Subcutaneous abdominal adipose tissue (tissue), 5 donors: ENCODE measurements around the gene PCCA.

Experiments
- H3K27ac ChIP-seq: one replicate; pipeline ENCODE4 v1.7.0; 2013; ENCODE audit warnings: low read depth, mild to moderate bottlenecking, inconsistent platforms, low read length, moderate library complexity
- H3K27me3 ChIP-seq, 5 donors: one replicate each; pipeline ENCODE4 v1.7.0; 2013; ENCODE audit warnings: low read length in 5 of 5, inconsistent platforms in 1 of 5; ENCODE audit not compliant: control insufficient read depth in 5 of 5, insufficient read depth in 4 of 5
- H3K36me3 ChIP-seq, 5 donors: one replicate each; pipeline ENCODE4 v1.7.0; 2013; ENCODE audit warnings: low read length in 5 of 5; ENCODE audit not compliant: control insufficient read depth in 5 of 5, insufficient read depth in 5 of 5
- H3K4me1 ChIP-seq, 5 donors: one replicate each; pipeline ENCODE4 v1.7.0; 2013; ENCODE audit warnings: low read length in 5 of 5, mild to moderate bottlenecking in 3 of 5, moderate library complexity in 1 of 5; ENCODE audit not compliant: control insufficient read depth in 5 of 5, insufficient read depth in 5 of 5
- H3K4me3 ChIP-seq, 5 donors: one replicate each; pipeline ENCODE4 v1.7.0; 2013; ENCODE audit warnings: low read length in 5 of 5, low read depth in 1 of 5
- H3K9ac ChIP-seq, 5 donors: one replicate each; pipeline ENCODE4 v1.7.0; 2013; ENCODE audit warnings: low read length in 5 of 5, mild to moderate bottlenecking in 4 of 5, moderate library complexity in 3 of 5
- H3K9me3 ChIP-seq, 5 donors: one replicate each; pipeline ENCODE4 v1.7.0; 2013; ENCODE audit warnings: low read length in 5 of 5; ENCODE audit not compliant: control insufficient read depth in 5 of 5
- donor health status: healthy.
- donor health status: healthy.
- donor health status: healthy.
- donor health status: healthy.
- donor health status: healthy.

Gene PCCA

DNA sequence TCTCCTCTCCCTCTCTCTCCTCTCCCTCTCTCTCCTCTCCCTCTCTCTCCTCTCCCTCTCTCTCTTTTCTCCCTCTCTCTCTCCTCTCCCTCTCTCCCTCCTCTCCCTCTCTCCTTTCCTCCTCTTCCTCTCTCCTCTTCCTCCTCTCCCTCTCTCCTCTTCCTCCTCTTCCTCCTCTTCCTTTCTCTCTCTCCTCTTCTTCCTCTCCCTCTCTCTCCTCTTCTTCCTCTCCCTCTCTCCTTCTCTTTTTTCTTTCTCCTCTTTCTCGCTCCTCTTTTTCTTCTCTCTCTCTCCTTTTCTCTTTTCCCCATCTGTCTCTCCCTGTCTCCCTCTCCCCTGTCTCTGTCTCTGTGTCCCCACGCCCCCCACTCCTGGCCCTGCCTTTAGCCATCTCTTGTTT is 363.0 kb downstream of the PCCA start:
- no peaks in the 10 kb centered on the region for H3K4me1 ChIP-seq
- no peaks in the 10 kb centered on the region for H3K9me3 ChIP-seq
- H3K36me3 ChIP-seq: peaks cover 0 to 9% (median 0%) of the 10 kb centered on the region in 5 donors
- H3K4me3 ChIP-seq: no peak overlapping the region
- no peak overlapping the region for H3K9ac ChIP-seq
- H3K27ac ChIP-seq: no peak overlapping the region
- no peaks in the 10 kb centered on the region for H3K27me3 ChIP-seq

DNA sequence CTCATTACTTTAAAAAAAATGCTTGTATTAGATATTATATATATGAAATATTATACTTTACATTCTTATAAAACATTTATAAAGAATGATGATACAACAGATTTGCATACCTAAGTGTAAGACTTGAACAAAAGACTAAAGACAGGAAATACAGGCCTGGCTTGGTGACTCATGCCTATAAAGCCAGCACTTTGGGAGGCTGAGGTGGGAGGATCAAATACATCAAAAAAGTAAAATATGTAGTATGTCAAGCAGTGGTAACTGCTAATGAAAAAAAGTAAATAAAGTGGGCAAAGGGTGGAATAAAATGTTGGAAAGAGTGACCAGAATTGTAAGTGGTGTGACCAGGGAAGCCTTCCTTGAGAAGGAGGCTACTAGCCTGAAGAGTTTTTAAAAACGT is 366.0 kb downstream of the PCCA start:
- Histone ChIP-seq H3K9ac (no peak overlapping the region), H3K36me3 (peaks cover 0 to 6% (median 0%) of the 10 kb centered on the region in 5 donors), H3K27ac (no peak overlapping the region), H3K4me3 (no peak overlapping the region), H3K4me1 (no peaks in the 10 kb centered on the region), H3K9me3 (peaks cover 0 to 6% (median 0%) of the 10 kb centered on the region in 5 donors), H3K27me3 (no peaks in the 10 kb centered on the region)

DNA sequence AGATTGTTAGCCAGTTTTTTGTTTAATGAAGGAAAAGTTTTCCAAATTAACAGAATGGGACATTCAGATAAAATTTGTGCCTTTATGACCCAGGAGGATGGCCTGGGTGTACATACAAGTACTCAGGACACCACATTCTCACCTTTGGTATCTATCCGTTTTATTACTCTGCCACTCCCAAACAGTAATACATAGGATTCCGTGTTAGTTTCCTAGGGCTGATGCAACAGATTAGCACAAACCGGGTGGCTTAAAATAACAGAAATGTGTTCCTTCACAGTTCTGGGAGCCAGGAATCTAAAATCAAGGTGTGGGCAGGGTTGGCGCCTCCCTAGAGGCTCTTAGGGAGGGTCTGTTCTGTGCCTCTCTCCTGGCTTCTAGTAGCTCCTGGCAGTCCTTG is 369.8 kb downstream of the PCCA start:
- Histone ChIP-seq H3K36me3 (peaks cover 0 to 3% (median 0%) of the 10 kb centered on the region in 5 donors), H3K9ac (no peak overlapping the region), H3K27ac (no peak overlapping the region), H3K9me3 (peaks cover 0 to 6% (median 0%) of the 10 kb centered on the region in 5 donors), H3K4me3 (no peak overlapping the region), H3K27me3 (no peaks in the 10 kb centered on the region), H3K4me1 (no peaks in the 10 kb centered on the region)

DNA sequence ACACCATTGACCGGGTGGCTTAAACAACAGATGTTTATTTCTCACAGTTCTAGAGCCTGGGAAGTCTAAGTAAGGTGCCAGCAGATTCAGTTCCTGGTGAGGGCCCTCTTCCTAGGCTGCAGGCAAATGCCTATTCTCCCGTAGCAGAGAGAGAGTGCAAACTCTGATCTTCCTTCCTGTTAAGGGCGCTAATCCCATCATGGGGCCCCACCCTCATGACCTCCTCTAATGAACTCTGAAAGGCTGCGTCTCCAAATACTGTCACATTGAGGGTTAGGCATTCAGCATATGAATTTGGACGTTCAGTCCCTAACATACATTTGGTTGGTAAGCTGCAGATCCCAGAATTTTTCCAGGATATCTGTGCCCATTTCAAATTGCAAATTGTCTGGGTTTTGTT is 370.9 kb downstream of the PCCA start:
- Histone ChIP-seq H3K4me1 (no peaks in the 10 kb centered on the region), H3K27me3 (no peaks in the 10 kb centered on the region), H3K27ac (no peak overlapping the region), H3K36me3 (peaks cover 0 to 3% (median 0%) of the 10 kb centered on the region in 5 donors), H3K4me3 (no peak overlapping the region), H3K9me3 (peaks cover 0 to 6% (median 0%) of the 10 kb centered on the region in 5 donors), H3K9ac (no peak overlapping the region)

DNA sequence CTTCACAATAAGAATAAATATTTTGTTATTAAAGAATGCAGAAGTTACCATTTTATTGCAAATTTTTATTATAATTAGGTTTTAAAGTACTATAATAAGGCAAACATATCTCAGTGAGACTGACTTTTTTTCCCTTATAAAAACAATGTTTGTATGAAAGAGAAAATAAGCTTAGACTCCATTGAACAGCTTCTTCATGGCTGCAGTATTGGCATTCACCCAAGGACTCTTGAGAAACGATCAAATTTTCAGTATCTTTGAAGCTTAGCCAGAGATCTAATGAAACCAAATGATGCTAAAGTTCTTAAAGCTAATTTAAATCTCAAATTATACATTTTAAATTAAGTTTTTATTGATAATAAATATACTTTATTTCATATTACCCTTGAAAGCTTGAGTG is 371.4 kb downstream of the PCCA start:
- Histone ChIP-seq H3K4me3 (no peak overlapping the region), H3K9me3 (peaks cover 0 to 6% (median 0%) of the 10 kb centered on the region in 5 donors)

DNA sequence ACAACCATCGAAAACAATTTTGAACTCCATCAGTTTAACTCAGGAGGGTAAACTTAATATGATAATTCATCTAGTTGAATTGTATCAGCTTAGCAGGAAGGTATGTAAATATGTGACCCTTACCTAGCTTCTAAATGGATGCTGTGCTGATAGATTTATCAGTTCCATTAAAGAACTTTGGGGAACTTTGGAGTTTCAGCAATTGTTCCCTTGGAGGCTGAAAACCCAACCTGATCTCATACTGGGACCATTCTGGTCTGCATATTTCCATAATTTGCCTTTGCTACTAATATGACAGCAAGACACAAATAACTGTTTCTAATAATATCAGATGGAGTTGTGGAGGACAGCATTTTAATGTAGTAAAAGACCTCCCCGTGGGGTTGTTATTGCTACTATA is 371.9 kb downstream of the PCCA start:
- Histone ChIP-seq H3K9ac (no peak overlapping the region), H3K36me3 (peaks cover 0 to 3% (median 0%) of the 10 kb centered on the region in 5 donors), H3K27ac (no peak overlapping the region), H3K27me3 (no peaks in the 10 kb centered on the region), H3K4me3 (no peak overlapping the region), H3K9me3 (peaks cover 0 to 6% (median 0%) of the 10 kb centered on the region in 5 donors), H3K4me1 (no peaks in the 10 kb centered on the region)

More for the DNA sequence above, 371.4 kb downstream of the PCCA start:
- Histone ChIP-seq H3K27ac (no peak overlapping the region), H3K9ac (no peak overlapping the region), H3K4me1 (no peaks in the 10 kb centered on the region), H3K36me3 (peaks cover 0 to 3% (median 0%) of the 10 kb centered on the region in 5 donors), H3K27me3 (no peaks in the 10 kb centered on the region)

DNA sequence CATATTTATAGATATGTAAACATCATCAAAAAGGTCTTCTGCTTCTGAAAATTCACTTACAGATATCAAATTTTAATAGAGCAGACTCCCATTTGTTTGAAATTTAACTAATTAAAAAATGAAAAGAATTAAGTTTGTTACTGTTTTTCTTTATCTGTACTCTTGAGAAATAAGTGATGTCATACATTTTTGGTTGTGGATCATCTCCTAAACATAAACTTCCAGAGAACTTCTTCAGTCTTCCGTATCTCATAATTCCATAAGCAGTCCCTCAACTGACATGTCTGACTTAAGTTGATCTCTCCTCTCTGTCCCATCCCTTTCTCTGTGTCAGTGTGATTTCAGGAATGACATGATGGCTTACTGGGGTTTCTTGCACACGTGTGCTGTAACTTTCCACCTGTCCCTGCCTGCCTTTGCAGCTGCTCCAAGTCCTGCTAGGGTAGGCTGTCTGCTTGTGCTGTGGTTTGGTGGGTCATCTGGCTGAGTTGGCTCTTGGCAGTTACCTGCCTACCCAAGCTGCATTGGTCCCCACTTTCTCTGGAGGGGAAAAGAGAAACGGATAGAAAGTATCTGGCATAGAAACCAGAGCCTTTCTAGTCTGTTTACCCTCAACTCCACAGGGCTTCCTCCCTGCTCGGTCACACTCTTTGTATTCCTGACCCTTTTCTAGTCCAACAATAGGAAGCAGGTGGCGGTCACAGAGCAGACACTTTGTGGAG is 372.6 kb downstream of the PCCA start:
- H3K9ac ChIP-seq: no peak overlapping the region
- H3K27ac ChIP-seq: no peak overlapping the region
- no peaks in the 10 kb centered on the region for H3K4me1 ChIP-seq
- no peaks in the 10 kb centered on the region for H3K27me3 ChIP-seq
- H3K4me3 ChIP-seq: no peak overlapping the region
- H3K36me3 ChIP-seq: peaks cover 0 to 3% (median 0%) of the 10 kb centered on the region in 5 donors
- peaks cover 0 to 6% (median 0%) of the 10 kb centered on the region in 5 donors for H3K9me3 ChIP-seq

DNA sequence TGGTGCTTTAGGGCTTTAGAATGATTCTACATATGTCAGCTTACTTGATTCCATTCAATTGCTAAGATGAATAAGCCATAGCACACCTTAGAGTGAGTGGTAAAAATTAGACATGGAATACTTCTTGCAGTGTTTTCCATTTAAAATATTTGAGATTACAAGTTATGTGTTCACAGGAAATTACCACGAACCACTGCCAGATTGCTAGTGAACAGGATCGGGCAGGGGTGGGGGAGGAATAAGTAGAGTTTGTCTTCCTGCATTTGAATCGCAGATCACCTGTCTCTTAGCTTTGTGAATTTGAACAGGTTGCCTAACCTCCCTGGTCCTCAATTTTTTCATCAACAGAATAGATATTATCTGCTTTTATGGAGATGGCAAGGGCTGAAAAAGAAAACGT is 375.1 kb downstream of the PCCA start:
- Histone ChIP-seq H3K27me3 (no peaks in the 10 kb centered on the region), H3K27ac (no peak overlapping the region), H3K4me3 (no peak overlapping the region), H3K9ac (no peak overlapping the region), H3K4me1 (no peaks in the 10 kb centered on the region), H3K9me3 (peaks cover 0 to 6% (median 0%) of the 10 kb centered on the region in 5 donors), H3K36me3 (no peaks in the 10 kb centered on the region)

DNA sequence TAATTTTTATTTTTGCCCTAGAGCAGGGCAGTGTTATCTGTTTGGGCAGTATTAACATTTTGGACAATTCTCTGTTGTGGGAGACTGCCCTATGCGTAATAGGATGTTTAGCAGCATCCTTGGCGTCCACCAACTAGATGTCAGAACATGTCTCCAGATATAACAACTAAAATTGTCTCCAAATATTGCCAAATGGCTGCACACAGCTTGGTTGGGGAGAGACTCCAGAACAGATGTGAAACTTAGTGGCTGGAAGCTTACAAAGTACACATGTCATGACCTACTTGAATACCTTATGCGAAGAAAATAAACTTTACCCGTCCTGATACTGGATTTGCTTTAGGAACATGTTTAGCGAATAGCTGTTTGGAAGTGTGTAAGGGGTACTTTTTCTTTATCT is 376.7 kb downstream of the PCCA start:
- H3K9me3 ChIP-seq: no peaks in the 10 kb centered on the region
- no peaks in the 10 kb centered on the region for H3K36me3 ChIP-seq
- no peaks in the 10 kb centered on the region for H3K4me1 ChIP-seq

DNA sequence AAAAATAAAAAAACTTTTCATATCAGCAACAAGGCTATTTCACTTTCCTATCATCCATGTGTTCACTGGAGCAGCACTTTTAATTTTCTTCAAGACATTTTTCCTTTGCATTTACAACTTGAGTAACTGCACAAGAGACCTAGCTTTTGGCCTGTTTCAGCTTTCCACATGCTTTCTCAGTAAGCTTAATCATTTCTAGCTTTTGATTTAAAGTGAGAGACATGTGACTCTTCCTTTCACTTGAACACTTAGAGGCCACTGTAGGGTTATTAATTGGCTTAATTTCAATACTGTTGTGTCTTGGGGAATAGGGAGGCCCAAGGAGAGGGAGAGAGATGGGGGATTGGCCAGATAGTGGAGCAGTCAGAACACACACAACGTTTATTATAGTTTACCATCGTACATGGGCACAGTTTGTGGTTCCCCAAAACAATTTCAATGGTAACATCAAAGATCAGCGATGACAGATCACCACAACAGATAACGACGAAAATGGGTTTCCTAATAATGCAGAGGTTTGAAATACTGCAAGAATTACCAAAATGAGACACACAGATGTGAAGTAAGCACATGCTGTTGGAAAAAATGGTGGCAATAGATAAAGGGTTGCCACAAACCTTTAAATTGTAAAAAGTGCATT is 382.1 kb downstream of the PCCA start:
- H3K27me3 ChIP-seq: no peaks in the 10 kb centered on the region
- no peak overlapping the region for H3K4me3 ChIP-seq
- H3K9me3 ChIP-seq: no peaks in the 10 kb centered on the region
- H3K36me3 ChIP-seq: no peaks in the 10 kb centered on the region
- H3K27ac ChIP-seq: no peak overlapping the region
- H3K4me1 ChIP-seq: no peaks in the 10 kb centered on the region
- no peak overlapping the region for H3K9ac ChIP-seq

More for the DNA sequence above, 376.7 kb downstream of the PCCA start:
- H3K27me3 ChIP-seq: no peaks in the 10 kb centered on the region
- H3K4me3 ChIP-seq: no peak overlapping the region
- no peak overlapping the region for H3K9ac ChIP-seq
- no peak overlapping the region for H3K27ac ChIP-seq
